Activated naive CD4-positive, alpha-beta T cell treated with anti-CD3 and anti-CD28 coated beads, Interleukin-2, amount 50 U/mL, for 16 hours (primary cell): ENCODE results near the gene TM9SF4.

Source experiments
- DNase-seq: peaks from one replicate; pipeline ENCODE4 v3.0.0-alpha.2; 2020

TM9SF4 gene

GRCh38 chr20:32109392-32110172 is at the start of gene TM9SF4:
TSS of gene TM9SF4 (plus strand) at chr20:32109714. CDS start at chr20:32109741, 27 bp downstream.
- peak; percentile 88 for DNase-seq

- DNase-seq, result no peak
These were observed 46.7 kb upstream of the TM9SF4 start for GRCh38 chr20:32062776-32063170.

- DNase-seq, result no peak
These were observed 45.8 kb upstream of the TM9SF4 start for GRCh38 chr20:32063695-32064094.

- no peak for DNase-seq
These were observed 44.8 kb upstream of the TM9SF4 start for GRCh38 chr20:32064667-32065066.

- DNase-seq, result no peak
These were observed 42.2 kb upstream of the TM9SF4 start for GRCh38 chr20:32067234-32067821.

- no peak for DNase-seq
These were observed 41.3 kb upstream of the TM9SF4 start for GRCh38 chr20:32068174-32068573.

- DNase-seq, result no peak
These were observed 39.8 kb upstream of the TM9SF4 start for GRCh38 chr20:32069711-32070110.

GRCh38 chr20:32070282-32070681 is 39.2 kb upstream of the TM9SF4 start:
- DNase-seq, result no peak

- no peak for DNase-seq
These were observed 38.8 kb upstream of the TM9SF4 start for GRCh38 chr20:32070690-32071213.

GRCh38 chr20:32071395-32072167 is 37.9 kb upstream of the TM9SF4 start:
- DNase-seq, result no peak

GRCh38 chr20:32072168-32072750 is 37.3 kb upstream of the TM9SF4 start:
- DNase-seq, result no peak

- no peak for DNase-seq
These were observed 34.0 kb upstream of the TM9SF4 start for GRCh38 chr20:32075534-32075933.

- DNase-seq, result no peak
These were observed 32.3 kb upstream of the TM9SF4 start for GRCh38 chr20:32077190-32077589.

- DNase-seq, result no peak
These were observed 31.2 kb upstream of the TM9SF4 start for GRCh38 chr20:32078322-32078721.

- DNase-seq, result no peak
These were observed 30.7 kb upstream of the TM9SF4 start for GRCh38 chr20:32078791-32079190.

GRCh38 chr20:32079655-32080109 is 29.8 kb upstream of the TM9SF4 start:
- DNase-seq, result no peak

GRCh38 chr20:32080783-32081182 is 28.7 kb upstream of the TM9SF4 start:
- no peak for DNase-seq

GRCh38 chr20:32083469-32083868 is 26.0 kb upstream of the TM9SF4 start:
- no peak for DNase-seq

GRCh38 chr20:32087070-32087469 is 22.4 kb upstream of the TM9SF4 start:
- no peak for DNase-seq

GRCh38 chr20:32088759-32089158 is 20.8 kb upstream of the TM9SF4 start:
- DNase-seq, result no peak

- DNase-seq, result no peak
These were observed 19.7 kb upstream of the TM9SF4 start for GRCh38 chr20:32089637-32090362.

- DNase-seq, result peak; percentile 82
These were observed 17.6 kb upstream of the TM9SF4 start for GRCh38 chr20:32091888-32092346.
